NCI-H2107 treated with DMSO at 0.1 percent for 48 hours (cell line): ENCODE measurements around the gene GRIA4.

Experiments used
- DNase-seq: peaks from one replicate; lab custom pipeline; 2025; ENCODE audit not compliant: unreplicated experiment; lab: John Stamatoyannopoulos, UW

The GRIA4 gene

GRCh38 chr11:105911454-105911853, 301.6 kb downstream of the GRIA4 start:
- DNase-seq = no peak

DNA sequence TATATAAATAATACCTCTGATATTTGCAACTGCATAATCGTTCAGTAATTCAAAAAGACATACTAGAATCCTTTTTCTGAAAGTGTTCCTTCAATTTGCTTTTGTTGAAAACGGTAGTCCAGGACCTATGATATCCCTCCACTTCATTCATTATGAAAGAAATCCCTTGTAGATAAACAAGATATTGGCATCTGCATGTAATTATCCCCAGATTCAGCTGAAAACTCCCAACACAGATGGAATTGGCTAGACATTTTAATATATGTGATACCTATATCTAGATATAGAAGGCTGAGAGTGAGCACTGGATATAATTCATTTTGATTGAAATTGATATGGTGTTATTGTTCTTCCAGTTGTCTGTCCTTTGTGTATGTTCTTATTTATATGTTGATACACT, 302.8 kb downstream of the GRIA4 start:
- no peak for DNase-seq

DNA sequence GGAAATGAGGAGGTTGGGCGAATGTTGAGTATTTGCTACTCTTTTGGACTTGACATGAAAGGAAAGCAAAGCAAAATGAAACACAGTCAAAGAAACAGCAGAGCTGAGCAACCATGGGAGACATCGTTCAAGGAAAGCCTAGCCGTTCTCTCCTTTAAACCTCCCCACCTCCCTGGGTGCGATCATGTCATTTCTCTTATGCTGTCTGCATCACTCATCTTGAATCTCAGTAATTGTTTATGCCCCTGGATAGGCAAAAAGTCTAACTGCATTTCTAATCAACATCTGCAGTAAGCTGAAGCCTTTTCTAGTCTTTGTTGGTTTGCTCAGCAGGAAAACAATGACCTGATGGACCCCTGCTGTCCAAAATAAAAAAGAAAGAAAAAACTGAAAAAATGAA, 305.1 kb downstream of the GRIA4 start:
- no peak for DNase-seq

- DNase-seq = no peak
Observed at GRCh38 chr11:105918039-105918438, 308.2 kb downstream of the GRIA4 start.

DNA sequence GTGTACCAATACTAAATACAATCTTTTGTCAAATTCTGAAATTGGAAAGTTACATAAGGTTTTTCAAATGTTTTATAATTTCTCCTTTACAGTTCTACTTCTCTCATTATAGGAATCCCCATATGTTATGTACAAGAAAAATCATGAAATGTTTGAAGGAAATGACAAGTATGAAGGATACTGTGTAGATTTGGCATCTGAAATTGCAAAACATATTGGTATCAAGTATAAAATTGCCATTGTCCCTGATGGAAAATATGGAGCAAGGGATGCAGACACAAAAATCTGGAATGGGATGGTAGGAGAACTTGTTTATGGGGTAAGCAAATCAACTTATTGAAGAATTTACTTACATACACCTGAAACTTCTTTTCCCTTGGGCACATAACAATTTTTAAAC, 308.7 kb downstream of the GRIA4 start:
- no peak for DNase-seq

DNA sequence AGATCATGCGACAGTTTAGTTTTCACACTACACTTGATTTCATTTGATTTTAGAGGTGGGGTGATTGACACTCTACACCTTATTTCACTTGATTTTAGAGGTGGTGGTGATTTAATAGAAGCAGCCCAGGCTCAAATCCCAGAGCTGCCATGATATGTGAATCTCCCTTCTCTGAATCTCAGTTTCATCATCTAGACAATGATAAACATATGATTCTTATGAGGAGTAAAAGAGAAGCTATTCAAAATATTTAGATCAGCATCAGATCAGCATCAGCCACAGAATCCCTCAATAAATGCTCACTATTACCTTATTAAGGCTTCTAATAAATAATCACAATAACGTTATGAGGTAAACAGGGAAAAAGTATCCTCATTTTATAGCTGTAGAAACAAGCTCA, 313.4 kb downstream of the GRIA4 start:
- DNase-seq = no peak

- DNase-seq = no peak
Observed at GRCh38 chr11:105923807-105924206, 313.9 kb downstream of the GRIA4 start.

- no peak for DNase-seq
Observed at GRCh38 chr11:105929084-105929955, 319.4 kb downstream of the GRIA4 start.

- DNase-seq = no peak
Observed at GRCh38 chr11:105933695-105934094, 323.8 kb downstream of the GRIA4 start.

- no peak for DNase-seq
Observed at GRCh38 chr11:105935791-105936190, 325.9 kb downstream of the GRIA4 start.

- no peak for DNase-seq
Observed at GRCh38 chr11:105937331-105937730, 327.5 kb downstream of the GRIA4 start.

GRCh38 chr11:105937738-105938137, 327.9 kb downstream of the GRIA4 start:
- DNase-seq = no peak

DNA sequence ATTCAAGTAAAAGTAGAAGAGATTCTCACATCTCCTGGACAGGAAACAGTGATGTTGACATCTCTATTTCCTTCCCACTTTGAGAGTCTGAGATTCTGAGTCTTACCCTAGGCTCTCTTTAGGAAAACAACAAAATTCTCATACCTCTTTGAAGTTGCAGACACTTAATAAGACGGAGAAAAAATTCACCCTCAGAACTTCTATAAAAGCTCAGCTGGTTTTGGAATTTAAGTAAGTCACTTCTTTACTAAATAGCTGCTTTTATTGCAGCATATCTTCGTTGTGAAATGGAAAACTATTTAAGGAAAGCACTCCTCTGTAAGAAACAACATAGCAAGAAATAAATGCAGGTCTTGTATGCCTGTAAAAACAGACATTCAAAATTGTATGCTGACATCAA, 333.0 kb downstream of the GRIA4 start:
- no peak for DNase-seq

GRCh38 chr11:105948918-105949590, 339.2 kb downstream of the GRIA4 start:
- DNase-seq = no peak

DNA sequence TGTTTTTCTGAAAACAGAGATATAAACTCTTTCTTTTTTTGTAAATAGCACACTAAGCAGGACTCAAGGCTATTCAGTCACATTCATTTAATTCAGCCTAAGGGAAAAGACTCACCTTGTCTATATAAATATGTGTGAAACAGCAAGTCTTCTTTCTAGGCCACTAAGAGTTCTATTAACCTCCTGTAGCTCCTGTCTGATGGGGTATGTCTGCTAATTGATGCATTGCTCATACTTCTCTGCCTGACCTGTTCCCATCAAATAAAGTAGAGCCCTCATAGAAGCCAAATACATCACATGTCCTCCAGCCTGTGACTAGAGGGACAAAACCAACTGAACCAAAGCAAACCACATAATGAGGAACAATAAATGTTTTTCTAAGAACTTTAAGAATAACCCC, 344.0 kb downstream of the GRIA4 start:
- DNase-seq = no peak

GRCh38 chr11:105960252-105961245, 350.7 kb downstream of the GRIA4 start:
- peak; percentile 38 for DNase-seq

DNA sequence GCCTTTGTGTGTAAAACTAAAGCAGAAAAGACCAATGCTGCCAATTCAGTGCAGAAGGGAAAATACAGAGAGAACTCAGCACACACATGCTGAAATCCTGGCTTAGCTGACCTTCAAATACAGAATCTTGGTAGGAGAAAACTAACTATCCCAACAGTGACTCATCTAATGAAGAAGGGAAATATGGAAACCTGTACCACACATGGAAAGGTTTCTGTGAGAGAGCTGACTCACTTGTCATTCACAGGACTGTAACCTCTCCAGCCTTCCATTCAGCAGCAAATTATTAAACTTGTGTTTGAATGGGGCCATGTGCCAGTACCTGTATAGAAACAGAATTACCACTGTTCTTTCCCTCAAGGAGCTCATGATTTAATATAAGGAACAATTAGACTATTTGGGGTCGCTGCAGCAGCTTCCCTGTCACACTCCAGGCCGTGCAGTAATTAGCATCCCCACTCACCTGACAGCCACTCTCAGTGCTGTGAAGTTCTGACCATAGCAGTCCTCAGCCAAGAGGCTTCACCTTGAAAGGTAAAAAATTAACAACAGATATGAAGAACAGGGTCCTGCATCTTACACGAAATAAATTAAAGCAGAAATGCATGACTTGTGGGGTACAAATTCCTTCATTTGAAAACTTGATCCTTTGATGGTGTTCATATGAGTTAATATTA, 358.3 kb downstream of the GRIA4 start:
- DNase-seq = no peak

DNA sequence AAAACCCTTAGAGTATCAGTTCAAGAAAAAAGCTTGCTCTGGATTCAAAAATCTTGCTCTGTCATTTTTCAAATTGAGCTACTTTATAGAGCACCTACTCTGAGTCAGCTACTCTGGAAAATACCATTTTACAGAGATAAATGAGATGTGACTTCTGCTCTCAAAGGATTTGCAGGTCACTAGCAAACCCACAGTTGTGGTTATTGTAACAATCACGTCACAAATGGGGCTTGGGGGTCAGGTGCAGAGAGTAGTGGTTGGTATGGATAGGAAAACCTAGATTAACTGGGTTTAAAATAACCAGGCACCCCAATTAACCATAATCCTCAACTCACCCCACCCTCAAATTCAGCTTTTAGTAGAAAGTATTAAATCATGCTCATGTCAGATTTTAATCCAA, 359.9 kb downstream of the GRIA4 start:
- no peak for DNase-seq

DNA sequence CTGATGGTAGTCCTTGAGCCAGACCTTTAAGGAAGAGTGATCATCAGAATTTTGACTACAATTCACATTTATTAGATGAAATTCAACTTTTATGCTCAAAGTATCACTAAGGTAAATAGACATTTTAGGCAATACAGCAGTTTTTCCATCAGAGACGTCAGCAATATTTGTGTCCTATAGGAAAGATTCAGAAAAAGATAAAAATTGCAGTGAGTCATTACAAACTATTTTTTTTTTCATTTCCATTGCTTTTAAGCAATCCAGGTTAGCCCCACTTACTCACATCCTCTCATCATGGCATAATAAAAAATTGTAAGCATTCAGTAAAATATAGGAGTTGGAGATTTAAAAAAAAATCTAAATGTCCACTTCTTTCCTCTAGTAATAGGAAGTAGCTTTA, 365.3 kb downstream of the GRIA4 start:
- no peak for DNase-seq

GRCh38 chr11:105979997-105980703, 370.3 kb downstream of the GRIA4 start:
- DNase-seq = no peak
